ENCODE measurements around the gene LRP1B. TPM values are rescaled to one million over a fixed set of nuclear protein-coding genes. Genes with fewer than 3 reads are reported as not detected.

The LRP1B gene
- total RNA-seq, 1 donor from 2014 or later: not detected

- intact Hi-C loops (cut with micrococcal nuclease): no loop called here
- POLR2A ChIA-PET: no interaction called here
- Mint-ChIP-seq H3K4me1 (no peaks in the 10 kb centered on the region), H3K36me3 (ENCODE audit: low read depth) (no peaks in the 10 kb centered on the region), H3K4me3 (no peak overlapping the region), H3K27ac (no peak overlapping the region), H3K27me3 (no peaks in the 10 kb centered on the region), H3K9me3 (peaks cover 2% of the 10 kb centered on the region)
- ATAC-seq (ENCODE audit: low read depth) (no peak), DNase-seq (no peak)
- CTCF ChIA-PET: no interaction called here
- TF ChIP-seq CTCF (IDR thresholded peaks at IDR 0.05): no peak
These were observed 197.6 kb downstream of the LRP1B start for GRCh38 chr2:141933226-141933625.

- no peak overlapping the region for H3K27ac Mint-ChIP-seq
- no peaks in the 10 kb centered on the region for H3K27me3 Mint-ChIP-seq
- H3K4me1 Mint-ChIP-seq: no peaks in the 10 kb centered on the region
- no peak overlapping the region for H3K4me3 Mint-ChIP-seq
- H3K9me3 Mint-ChIP-seq: peaks cover 2% of the 10 kb centered on the region
- DNase-seq: no peak
- no peaks in the 10 kb centered on the region for H3K36me3 Mint-ChIP-seq (ENCODE audit: low read depth)
- no peak for ATAC-seq (ENCODE audit: low read depth)
- POLR2A ChIA-PET: no interaction called here
- intact Hi-C loops (cut with micrococcal nuclease): no loop called here
- CTCF ChIA-PET: no interaction called here
- no peak for TF ChIP-seq CTCF (IDR thresholded peaks at IDR 0.05)
These were observed 198.6 kb downstream of the LRP1B start for GRCh38 chr2:141932261-141932660.

- Mint-ChIP-seq H3K4me1 (no peaks in the 10 kb centered on the region), H3K9me3 (peaks cover 2% of the 10 kb centered on the region), H3K27me3 (no peaks in the 10 kb centered on the region), H3K36me3 (ENCODE audit: low read depth) (no peaks in the 10 kb centered on the region), H3K4me3 (no peak overlapping the region), H3K27ac (no peak overlapping the region)
- DNase-seq: no peak
- POLR2A ChIA-PET: no interaction called here
- CTCF ChIA-PET: no interaction called here
- ATAC-seq (ENCODE audit: low read depth): no peak
- no peak for TF ChIP-seq CTCF (IDR thresholded peaks at IDR 0.05)
- intact Hi-C loops (cut with micrococcal nuclease): no loop called here
These were observed 199.0 kb downstream of the LRP1B start for GRCh38 chr2:141931797-141932196.

- DNase-seq (no peak), ATAC-seq (ENCODE audit: low read depth) (no peak)
- Mint-ChIP-seq H3K4me3 (no peak overlapping the region), H3K36me3 (ENCODE audit: low read depth) (no peaks in the 10 kb centered on the region), H3K27me3 (no peaks in the 10 kb centered on the region), H3K27ac (no peak overlapping the region), H3K9me3 (peaks cover 2% of the 10 kb centered on the region), H3K4me1 (no peaks in the 10 kb centered on the region)
- CTCF ChIA-PET: no interaction called here
- no peak for TF ChIP-seq CTCF (IDR thresholded peaks at IDR 0.05)
- POLR2A ChIA-PET: no interaction called here
- intact Hi-C loops (cut with micrococcal nuclease): no loop called here
These were observed 200.0 kb downstream of the LRP1B start for GRCh38 chr2:141930803-141931202.

GRCh38 chr2:141929331-141930252, 201.2 kb downstream of the LRP1B start:
- no peaks in the 10 kb centered on the region for H3K36me3 Mint-ChIP-seq (ENCODE audit: low read depth)
- CTCF ChIA-PET: no interaction called here
- POLR2A ChIA-PET: no interaction called here
- intact Hi-C loops (cut with micrococcal nuclease): no loop called here
- H3K27me3 Mint-ChIP-seq: no peaks in the 10 kb centered on the region
- H3K4me1 Mint-ChIP-seq: no peaks in the 10 kb centered on the region
- H3K4me3 Mint-ChIP-seq: no peak overlapping the region
- no peak overlapping the region for H3K27ac Mint-ChIP-seq
- ATAC-seq (ENCODE audit: low read depth) (no peak), DNase-seq (no peak)
- peaks cover 2% of the 10 kb centered on the region for H3K9me3 Mint-ChIP-seq
- TF ChIP-seq CTCF (IDR thresholded peaks at IDR 0.05): no peak

Data from activated B cell treated with CpG ODN at 0.5 μM for 24 hours (primary cell).